Motor neuron (in vitro differentiated cells): ENCODE results near the gene GOLGB1. TPM values are rescaled to one million over a fixed set of nuclear protein-coding genes. Genes with fewer than 3 reads are reported as not detected.

Experiments
- ATAC-seq, 8 experiments: fragments of 200-7000 bp; cut with Tn5 transposase; replicated peaks in 6 of 8; 2 replicates each; pipeline ENCODE4 v1.8.0; 2021; ENCODE audit warnings: mild to moderate bottlenecking in 8 of 8, moderate library complexity in 8 of 8
- H3K27ac ChIP-seq, 2 donors: fragments of 250-450 bp; sonication (Bioruptor Pico); 2 replicates each; pipeline ENCODE4 v1.9.0; 2021; ENCODE audit warnings: antibody characterized with exemption in 2 of 2, mild to moderate bottlenecking in 2 of 2, moderate library complexity in 1 of 2
- H3K4me1 ChIP-seq, 2 donors: fragments of 250-450 bp; sonication (Bioruptor Pico); replicated peaks in 1 of 2; 2 replicates each; pipeline ENCODE4 v1.6.1; 2021; ENCODE audit warnings: antibody characterized with exemption in 2 of 2, mild to moderate bottlenecking in 2 of 2, moderate library complexity in 1 of 2
- H3K4me3 ChIP-seq, 5 donors: fragments of 250-450 bp; sonication (Bioruptor Pico); 2 replicates each; pipeline ENCODE4 v1.9.0; 2021; ENCODE audit warnings: antibody characterized with exemption in 5 of 5, mild to moderate bottlenecking in 5 of 5, moderate library complexity in 4 of 5
- WGBS, 10 experiments: fragments of 450-650 bp; shearing (Covaris generic); methylation state at CpG; one replicate each; pipeline ENCODE4 v1.0.0; 2022; 5-methylcytosine and 5-hydroxymethylcytosine counted together
- in situ Hi-C, 9 experiments: fragments of 400-800 bp; cut with MboI; loops; one replicate each; pipeline ENCODE4 v1.15.0; 2021; ENCODE audit warnings: low sequenced_read_pairs in 9 of 9, low pct_unique_long_range_greater_than_20kb in 2 of 9; ENCODE audit not compliant: unreplicated experiment in 9 of 9
- total RNA-seq, 8 experiments: library from RNA; unstranded; fragments of 300-600 nt; gene quantifications; 2 replicates each; pipeline versions ENCODE4 v1.2.3 to v1.2.4, GENCODE V29; 2022

Gene GOLGB1
- total RNA-seq, 8 experiments from 2014 or later = 36.4 to 72.5 (median 55.4) TPM

GRCh38 chr3:121629601-121630000, 119.9 kb downstream of the GOLGB1 start:
- in situ Hi-C loops = no loop called here
- ATAC-seq = no peak
- Histone ChIP-seq H3K27ac (no peak overlapping the region), H3K4me1 (no peaks in the 10 kb centered on the region), H3K4me3 (no peak overlapping the region)
- 0 to 94% (median 84%) methylated on average over 1 to 6 of the region's 6 CpGs; no CpG with 5 or more reads in 1 of the 10 experiments for WGBS, 10 experiments

GRCh38 chr3:121627622-121628021, 121.9 kb downstream of the GOLGB1 start:
- H3K4me3 ChIP-seq = no peak overlapping the region
- WGBS, 10 experiments = 50 to 83% (median 64%) methylated on average over 1 to 3 of the region's 3 CpGs; no CpG with 5 or more reads in 4 of the 10 experiments
- no peak overlapping the region for H3K27ac ChIP-seq
- in situ Hi-C loops = no loop called here
- no peak for ATAC-seq
- peaks cover 0 to 3% of the 10 kb centered on the region in 2 donors for H3K4me1 ChIP-seq

- Histone ChIP-seq H3K4me3 (no peak overlapping the region), H3K4me1 (peaks cover 0 to 3% of the 10 kb centered on the region in 2 donors), H3K27ac (no peak overlapping the region)
- 55 to 97% (median 64%) methylated on average over 2 to 4 of the region's 4 CpGs; no CpG with 5 or more reads in 1 of the 10 experiments for WGBS, 10 experiments
- no peak for ATAC-seq
- in situ Hi-C loops = no loop called here
These were observed 122.3 kb downstream of the GOLGB1 start for GRCh38 chr3:121627211-121627610.

- Histone ChIP-seq H3K4me3 (no peak overlapping the region), H3K4me1 (peaks cover 0 to 3% of the 10 kb centered on the region in 2 donors), H3K27ac (no peak overlapping the region)
- ATAC-seq = no peak
- 47 to 100% (median 84%) methylated on average over 1 to 3 of the region's 4 CpGs; no CpG with 5 or more reads in 5 of the 10 experiments for WGBS, 10 experiments
- in situ Hi-C loops = no loop called here
These were observed 123.0 kb downstream of the GOLGB1 start for GRCh38 chr3:121626495-121626894.

- no peak overlapping the region for H3K4me3 ChIP-seq
- peak overlapping the region; percentile 17 to 35 for H3K27ac ChIP-seq
- whole genome bisulfite sequencing, 10 experiments = 0 to 77% (median 31%) methylated on average over 1 to 8 of the region's 14 CpGs; no CpG with 5 or more reads in 3 of the 10 experiments
- peaks cover 0 to 3% of the 10 kb centered on the region in 2 donors for H3K4me1 ChIP-seq
- in situ Hi-C loops = no loop called here
- ATAC-seq = peak in 4 of 8 experiments; percentile 64 to 76 (median 73)
These were observed 125.2 kb downstream of the GOLGB1 start for GRCh38 chr3:121624147-121624899.

GRCh38 chr3:121621491-121621890, 128.1 kb downstream of the GOLGB1 start:
- in situ Hi-C loops = no loop called here
- WGBS, 10 experiments = 80 to 100% (median 94%) methylated on average over 2 to 6 of the region's 6 CpGs; no CpG with 5 or more reads in 7 of the 10 experiments
- no peak overlapping the region for H3K4me3 ChIP-seq
- peaks cover 0 to 3% of the 10 kb centered on the region in 2 donors for H3K4me1 ChIP-seq
- no peak overlapping the region for H3K27ac ChIP-seq
- no peak for ATAC-seq

- Histone ChIP-seq H3K27ac (no peak overlapping the region), H3K4me1 (peaks cover 0 to 3% of the 10 kb centered on the region in 2 donors), H3K4me3 (no peak overlapping the region)
- WGBS, 10 experiments = 40 to 100% (median 91%) methylated on average over 1 to 2 of the region's 2 CpGs; no CpG with 5 or more reads in 2 of the 10 experiments
- no peak for ATAC-seq
- in situ Hi-C loops = no loop called here
These were observed 129.8 kb downstream of the GOLGB1 start for GRCh38 chr3:121619691-121620090.

Other genes starting within 250 kb of the GOLGB1 start
- 1 to 10 TPM in 4 of 8 experiments, under 1 TPM in 4; 0.21 to 9.3 (median 0.99) TPM for gene POLQ, start 203.8 kb downstream of the GOLGB1 start, total RNA-seq
- gene ARGFX, start 181.8 kb downstream of the GOLGB1 start, total RNA-seq = not detected
- under 1 TPM; 0.04 to 0.33 (median 0.17) TPM for gene FBXO40, start 156.4 kb downstream of the GOLGB1 start, total RNA-seq
- 10 to 100 TPM in 1 of 8 experiments, 1 to 10 TPM in 3, under 1 TPM in 4; 0.16 to 44.9 (median 1.1) TPM for gene HCLS1, start 88.8 kb downstream of the GOLGB1 start, total RNA-seq
- gene IQCB1, start 85.3 kb upstream of the GOLGB1 start, total RNA-seq = 10 to 100 TPM; 20.0 to 46.6 (median 36.4) TPM
- 10 to 100 TPM in 3 of 8 experiments, 1 to 10 TPM in 5; 2.2 to 13.2 (median 6.5) TPM for gene EAF2, start 85.5 kb upstream of the GOLGB1 start, total RNA-seq
- gene SLC15A2, start 144.7 kb upstream of the GOLGB1 start, total RNA-seq = 10 to 100 TPM in 2 of 8 experiments, 1 to 10 TPM in 4, under 1 TPM in 2; 0.81 to 52.3 (median 3.5) TPM